Right atrium auricular region (tissue), 2 donors: ENCODE measurements around the gene CDK11A. TPM values are rescaled to one million over a fixed set of nuclear protein-coding genes. Genes with fewer than 3 reads are reported as not detected.
"Not testable (repeated sequence)": the region's sequence is repeated elsewhere in the genome, so short reads cannot be mapped to it uniquely, and the experiment has no call there.

Source experiments
- DNase-seq: peaks from one replicate; pipeline ENCODE4 v3.0.0-alpha.2; 2019; ENCODE audit warnings: low spot score
- H3K27ac ChIP-seq, 2 donors: fragments of 200-600 bp; sonication (generic); 1 replicate in 1 of 2; 2 replicates in 1 of 2; pipeline ENCODE4 v1.5.1; 2016 to 2019
- H3K27me3 ChIP-seq, 2 donors: fragments of 200-600 bp; sonication (generic); one replicate each; pipeline versions ENCODE4 v1.5.1 to v1.6.0; 2017 to 2019
- H3K36me3 ChIP-seq: fragments of 200-600 bp; sonication (generic); one replicate; pipeline ENCODE4 v1.5.1; 2016
- H3K4me1 ChIP-seq, 2 donors: fragments of 200-600 bp; sonication (generic); one replicate each; pipeline versions ENCODE4 v1.5.1 to v1.6.0; 2017 to 2019
- H3K4me3 ChIP-seq, 2 donors: fragments of 200-600 bp; sonication (generic); 1 replicate in 1 of 2; 2 replicates in 1 of 2; pipeline ENCODE4 v1.5.1; 2017 to 2019; ENCODE audit warnings: mild to moderate bottlenecking in 1 of 2, moderate library complexity in 1 of 2
- H3K9me3 ChIP-seq, 2 donors: fragments of 200-600 bp; sonication (generic); one replicate each; pipeline ENCODE4 v1.5.1; 2019
- CTCF ChIP-seq, 2 donors: fragments of 200-600 bp; sonication (generic); IDR thresholded peaks; one replicate each; pipeline ENCODE4 v1.5.1; 2019; ENCODE audit warnings: antibody characterized with exemption in 2 of 2
- total RNA-seq, 2 donors: library from RNA; depleted of rRNA; stranded (reverse); fragments of >200 nt; gene quantifications; one replicate each; pipeline ENCODE4 v1.1.0, GENCODE V29; 2016

The CDK11A gene
- total RNA-seq, 2 donors from 2014 or later = 4.3 to 8.2 TPM

DNA sequence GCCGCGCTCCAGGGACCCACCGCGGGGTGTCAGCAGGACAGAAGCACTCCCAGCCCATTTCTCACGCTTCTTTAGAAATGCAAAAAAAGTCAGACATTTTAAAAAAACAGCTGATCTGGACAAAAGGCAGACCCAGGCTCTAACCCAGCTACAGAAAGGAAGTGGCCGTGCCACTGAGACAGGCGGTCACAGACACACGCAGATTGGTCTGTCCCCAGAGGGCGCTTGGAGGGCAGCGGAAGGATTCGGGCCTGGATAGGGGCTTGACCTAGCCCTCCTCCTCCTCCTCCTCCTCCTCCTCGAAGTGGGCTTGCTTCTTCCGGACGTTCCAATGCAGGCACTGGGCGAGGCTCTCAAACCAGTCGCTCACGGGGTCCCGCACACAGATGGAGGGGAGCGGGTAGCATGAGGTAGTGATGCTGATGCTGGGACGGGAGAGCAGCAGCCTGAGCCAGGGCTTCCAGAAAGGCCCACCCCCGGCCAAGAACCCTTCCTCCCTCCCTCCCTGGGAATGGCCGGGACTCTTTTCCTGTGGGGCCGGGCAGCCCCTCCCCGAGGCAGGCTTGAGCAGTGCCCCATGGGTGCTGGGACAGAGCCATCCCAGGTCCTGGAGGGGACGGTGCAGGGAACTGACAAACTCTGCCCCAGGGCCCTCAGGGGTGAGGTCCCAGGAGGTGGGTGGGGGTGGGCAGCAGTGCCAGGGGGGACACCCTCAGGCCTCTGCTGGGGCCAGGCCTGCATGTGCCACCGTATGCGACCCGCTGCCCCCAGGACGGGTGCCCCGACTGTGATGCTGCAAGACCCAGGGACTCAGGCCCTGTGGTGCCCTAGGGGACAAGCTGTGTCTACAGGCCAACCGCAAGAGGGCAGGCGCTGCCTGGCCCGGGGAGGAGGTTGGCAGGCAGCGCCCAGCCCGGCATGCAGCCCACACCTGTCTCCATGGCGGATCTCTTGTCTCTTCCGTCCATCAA lies 28.8 kb upstream of the CDK11A start:
- Histone ChIP-seq H3K4me1 (peaks cover 0 to under 1% of the 10 kb centered on the region in 2 donors), H3K36me3 (peaks cover 54% of the 10 kb centered on the region), H3K27ac (no peak overlapping the region), H3K9me3 (no peaks in the 10 kb centered on the region), H3K4me3 (no peak overlapping the region), H3K27me3 (no peaks in the 10 kb centered on the region)
- TF ChIP-seq CTCF (IDR thresholded peaks at IDR 0.05) = no peak
- DNase-seq = no peak

- Histone ChIP-seq H3K27ac (no peak overlapping the region), H3K27me3 (no peaks in the 10 kb centered on the region), H3K36me3 (peaks cover 50% of the 10 kb centered on the region), H3K4me1 (no peaks in the 10 kb centered on the region), H3K9me3 (no peaks in the 10 kb centered on the region), H3K4me3 (no peak overlapping the region)
- DNase-seq = no peak
- no peak for TF ChIP-seq CTCF (IDR thresholded peaks at IDR 0.05)
These were observed 28.0 kb upstream of the CDK11A start for GRCh38 chr1:1752190-1752589.

DNA sequence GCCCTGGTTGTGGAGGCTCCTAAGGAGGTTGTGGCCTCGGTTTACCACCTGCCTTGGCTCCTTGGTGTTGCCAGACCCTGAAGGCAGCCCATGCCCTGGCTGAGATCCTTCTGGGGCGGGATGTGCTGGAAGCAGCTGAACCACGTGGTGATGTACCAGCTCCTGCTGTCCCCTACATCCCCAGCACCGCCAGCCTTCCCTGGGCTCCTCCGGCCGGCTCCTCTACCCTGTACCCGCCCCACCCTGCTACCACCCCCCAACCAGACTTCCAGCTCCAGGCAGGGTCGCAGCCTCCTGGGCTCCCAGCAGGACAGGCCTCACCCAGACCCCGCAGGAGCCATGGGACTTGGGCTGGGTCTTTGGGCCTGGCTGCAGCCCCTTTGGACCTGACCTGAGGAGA lies 25.8 kb upstream of the CDK11A start:
- peaks cover 30% of the 10 kb centered on the region for H3K36me3 ChIP-seq
- DNase-seq, H3K4me1 ChIP-seq, H3K9me3 ChIP-seq, H3K4me3 ChIP-seq, H3K27me3 ChIP-seq, H3K27ac ChIP-seq: not testable (repeated sequence)

GRCh38 chr1:1748686-1749321 lies 24.6 kb upstream of the CDK11A start:
- no peaks in the 10 kb centered on the region for H3K27me3 ChIP-seq
- no peaks in the 10 kb centered on the region for H3K4me1 ChIP-seq
- no peak overlapping the region for H3K4me3 ChIP-seq
- no peak for DNase-seq
- H3K36me3 ChIP-seq = peaks cover 18% of the 10 kb centered on the region
- no peak overlapping the region for H3K27ac ChIP-seq
- TF ChIP-seq CTCF (IDR thresholded peaks at IDR 0.05) = no peak
- no peaks in the 10 kb centered on the region for H3K9me3 ChIP-seq

GRCh38 chr1:1746566-1746909 lies 22.4 kb upstream of the CDK11A start:
- not testable (repeated sequence) for H3K36me3 ChIP-seq, H3K4me1 ChIP-seq, H3K27me3 ChIP-seq, DNase-seq, H3K9me3 ChIP-seq
- H3K4me3 ChIP-seq = peak overlapping the region; percentile 60 to 62
- peak overlapping the region; percentile 89 to 93 for H3K27ac ChIP-seq

DNA sequence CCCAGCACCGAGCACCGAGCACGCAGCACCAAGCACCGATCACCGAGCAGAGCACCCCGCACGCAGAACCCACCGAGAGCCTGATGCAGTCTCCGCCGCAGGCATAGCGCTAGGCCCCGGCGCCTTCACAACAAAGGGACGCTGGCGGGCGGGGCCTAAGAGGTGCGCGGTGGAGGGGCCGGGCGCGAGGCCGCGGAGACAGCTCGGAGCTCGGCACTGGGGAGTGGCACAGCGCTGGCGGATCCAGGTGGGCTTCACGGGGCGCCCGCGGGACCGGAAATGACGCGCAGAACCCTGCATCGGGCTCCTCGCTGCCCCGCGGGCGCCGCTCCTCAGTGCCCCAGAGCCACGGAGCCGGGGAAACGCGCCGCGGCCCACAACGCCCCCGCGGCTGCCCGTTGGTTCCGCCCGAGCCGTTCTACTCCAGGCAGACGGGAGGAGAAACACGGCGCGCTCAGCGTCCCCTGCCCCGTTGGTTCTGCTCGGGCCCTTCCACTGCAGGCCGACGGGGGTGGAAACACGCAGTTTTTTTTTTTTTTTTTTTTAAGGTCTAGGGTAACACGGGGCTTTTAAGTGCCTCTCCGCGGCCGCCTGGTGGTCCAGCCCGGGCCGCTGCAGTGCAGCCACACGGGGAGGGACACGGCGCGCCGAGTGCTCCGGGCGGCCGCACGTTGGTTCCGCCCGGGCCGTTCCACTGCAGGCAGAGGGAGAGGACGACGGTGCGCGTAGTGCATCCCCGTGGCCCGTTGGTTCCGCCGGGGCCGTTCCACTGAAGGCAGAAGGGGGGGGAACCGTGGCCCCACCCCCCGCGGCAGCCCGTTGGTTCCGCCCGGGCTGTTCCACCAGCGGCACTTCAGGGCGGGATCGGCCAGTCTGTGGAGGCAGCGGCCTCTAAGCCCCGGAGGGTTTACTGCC lies 21.8 kb upstream of the CDK11A start:
- peak overlapping the region; percentile 60 to 62 for H3K4me3 ChIP-seq

GRCh38 chr1:1742529-1742928 lies 18.4 kb upstream of the CDK11A start:
- not testable (repeated sequence) for H3K9me3 ChIP-seq, DNase-seq, H3K27me3 ChIP-seq, H3K36me3 ChIP-seq, H3K4me1 ChIP-seq, H3K4me3 ChIP-seq, H3K27ac ChIP-seq

More for the DNA sequence above, 21.8 kb upstream of the CDK11A start:
- not testable (repeated sequence) for H3K4me1 ChIP-seq, H3K36me3 ChIP-seq, H3K9me3 ChIP-seq, H3K27me3 ChIP-seq
- H3K27ac ChIP-seq = peak overlapping the region; percentile 89 to 93
- peak; percentile 90 for DNase-seq

- DNase-seq, H3K36me3 ChIP-seq, H3K27me3 ChIP-seq, H3K4me1 ChIP-seq, H3K27ac ChIP-seq, H3K4me3 ChIP-seq, H3K9me3 ChIP-seq: not testable (repeated sequence)
These were observed 16.9 kb upstream of the CDK11A start for GRCh38 chr1:1741013-1741412.

GRCh38 chr1:1738799-1739337 lies 14.7 kb upstream of the CDK11A start:
- not testable (repeated sequence) for H3K36me3 ChIP-seq, H3K4me1 ChIP-seq, H3K27me3 ChIP-seq, DNase-seq, H3K4me3 ChIP-seq, H3K27ac ChIP-seq, H3K9me3 ChIP-seq

GRCh38 chr1:1737675-1738590 lies 13.8 kb upstream of the CDK11A start:
- H3K4me1 ChIP-seq, H3K27me3 ChIP-seq, H3K9me3 ChIP-seq, H3K27ac ChIP-seq, H3K4me3 ChIP-seq, DNase-seq, H3K36me3 ChIP-seq: not testable (repeated sequence)
